Calu3 (cell line): ENCODE data around the gene ZNF576. TPM values are rescaled to one million over a fixed set of nuclear protein-coding genes. Genes with fewer than 3 reads are reported as not detected.
"Not testable (repeated sequence)": the region's sequence is repeated elsewhere in the genome, so short reads cannot be mapped to it uniquely, and the experiment has no call there.

ENCODE experiments used
- BruUV-seq: library from RNA; stranded (reverse); fragments of 400-500 nt; replicated peaks from 2 replicates; lab custom pipeline; 2021; lab: Mats Ljungman, UMichigan
- CTCF ChIA-PET: fragments of 300-600 bp; sonication (Branson Sonifier 250); formaldehyde crosslinking; loops from one replicate; lab custom pipeline; 2022; ENCODE audit warnings: antibody characterized with exemption; lab: Charles Lee
- DNase-seq: peaks from one replicate; pipeline ENCODE4 v3.0.0; 2022
- H3K27ac Mint-ChIP-seq: one replicate; pipeline ENCODE4 v1.8.0; 2022; ENCODE audit warnings: mixed read lengths; ENCODE audit not compliant: unreplicated experiment
- H3K27me3 Mint-ChIP-seq: one replicate; pipeline ENCODE4 v1.8.0; 2022; ENCODE audit warnings: mixed read lengths; ENCODE audit not compliant: unreplicated experiment
- H3K36me3 Mint-ChIP-seq: one replicate; pipeline ENCODE4 v1.8.0; 2022; ENCODE audit warnings: mild to moderate bottlenecking, moderate library complexity, mixed read lengths; ENCODE audit not compliant: insufficient read depth, unreplicated experiment
- H3K4me1 Mint-ChIP-seq: one replicate; pipeline ENCODE4 v1.8.0; 2022; ENCODE audit warnings: mild to moderate bottlenecking, low read depth, mixed read lengths; ENCODE audit not compliant: unreplicated experiment
- H3K4me3 Mint-ChIP-seq: one replicate; pipeline ENCODE4 v1.8.0; 2022; ENCODE audit warnings: mild to moderate bottlenecking, low read depth, moderate library complexity, mixed read lengths; ENCODE audit not compliant: unreplicated experiment
- H3K9me3 Mint-ChIP-seq: one replicate; pipeline ENCODE4 v1.8.0; 2022; ENCODE audit warnings: low read depth, mixed read lengths; ENCODE audit not compliant: unreplicated experiment
- CTCF ChIP-seq: fragments of 200-600 bp; IDR thresholded peaks from one replicate; pipeline ENCODE4 v1.8.0; 2022; ENCODE audit warnings: antibody characterized with exemption; ENCODE audit not compliant: unreplicated experiment
- intact Hi-C: fragments of 100-400 bp; cut with micrococcal nuclease; formaldehyde crosslinking; loops from one replicate; pipeline ENCODE4 v1.10.0; 2022; ENCODE audit not compliant: unreplicated experiment
- total RNA-seq: library from RNA; stranded (reverse); gene quantifications from 2 replicates; pipeline ENCODE4 v1.2.3, GENCODE V29; 2022

Gene ZNF576
- total RNA-seq, 1 experiment from 2014 or later, result 20.7 TPM

- no peaks in the 10 kb centered on the region for H3K9me3 Mint-ChIP-seq
- peaks cover 45% of the 10 kb centered on the region for H3K36me3 Mint-ChIP-seq
- H3K27me3 Mint-ChIP-seq, result no peaks in the 10 kb centered on the region
- peaks cover 23% of the 10 kb centered on the region for H3K4me1 Mint-ChIP-seq
- no peak for DNase-seq
- intact Hi-C loops, result no loop called here
- no peak overlapping the region for H3K4me3 Mint-ChIP-seq
- BruUV-seq, result TSS peak; percentile 8
- CTCF ChIA-PET, result no interaction called here
- no peak for TF ChIP-seq CTCF
- H3K27ac Mint-ChIP-seq, result no peak overlapping the region
Measured at GRCh38 chr19:43599635-43600295, 3.4 kb downstream of the ZNF576 start.

DNA sequence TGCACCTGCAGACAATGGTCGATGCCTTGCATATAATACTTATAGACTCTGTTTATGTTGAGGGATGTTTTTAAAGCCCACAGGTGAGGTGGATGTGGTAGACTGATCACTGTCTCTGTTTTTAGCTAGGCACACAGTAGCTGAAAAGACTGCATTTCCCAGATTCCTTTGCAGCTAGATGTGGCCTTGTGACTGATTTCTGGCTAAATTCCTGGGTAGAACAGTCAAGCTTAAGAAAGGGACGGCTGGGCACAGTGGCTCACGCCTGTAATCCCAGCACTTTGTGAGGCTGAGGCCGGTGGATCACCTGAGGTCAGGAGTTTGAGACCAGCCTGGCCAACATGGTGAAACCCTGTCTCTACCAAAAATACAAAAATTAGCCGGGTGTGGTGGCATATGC lies 3.9 kb downstream of the ZNF576 start:
- peaks cover 39% of the 10 kb centered on the region for H3K36me3 Mint-ChIP-seq
- BruUV-seq, result not testable (repeated sequence)

GRCh38 chr19:43605875-43606568 lies 9.6 kb downstream of the ZNF576 start:
- H3K4me1 Mint-ChIP-seq, result no peaks in the 10 kb centered on the region
- no peak for DNase-seq
- BruUV-seq, result no TSS peak
- intact Hi-C loops, result no loop called here
- no peaks in the 10 kb centered on the region for H3K27me3 Mint-ChIP-seq
- H3K27ac Mint-ChIP-seq, result no peak overlapping the region
- CTCF ChIA-PET, result interaction anchor here (1.1 kb wide), 1 partner anchor 11 kb away, joined by 8 read pairs; the partner anchor contains the start of gene IRGQ
- H3K36me3 Mint-ChIP-seq, result peaks cover 16% of the 10 kb centered on the region
- no peak overlapping the region for H3K4me3 Mint-ChIP-seq
- no peak for TF ChIP-seq CTCF
- no peaks in the 10 kb centered on the region for H3K9me3 Mint-ChIP-seq

More for the DNA sequence above, 3.9 kb downstream of the ZNF576 start:
- DNase-seq, H3K27ac Mint-ChIP-seq, CTCF ChIA-PET, H3K4me3 Mint-ChIP-seq, intact Hi-C loops, H3K27me3 Mint-ChIP-seq, H3K9me3 Mint-ChIP-seq: not testable (repeated sequence)
- H3K4me1 Mint-ChIP-seq, result peaks cover 23% of the 10 kb centered on the region

GRCh38 chr19:43606569-43607229 lies 10.3 kb downstream of the ZNF576 start:
- no peak overlapping the region for H3K27ac Mint-ChIP-seq
- intact Hi-C loops, result no loop called here

More at GRCh38 chr19:43606569-43607229, 10.3 kb downstream of the ZNF576 start:
- BruUV-seq, result no TSS peak
- CTCF ChIA-PET, result no interaction called here
- H3K9me3 Mint-ChIP-seq, result no peaks in the 10 kb centered on the region
- H3K4me1 Mint-ChIP-seq, result no peaks in the 10 kb centered on the region
- H3K36me3 Mint-ChIP-seq, result peaks cover 14% of the 10 kb centered on the region
- no peaks in the 10 kb centered on the region for H3K27me3 Mint-ChIP-seq
- TF ChIP-seq CTCF, result no peak
- DNase-seq, result no peak
- no peak overlapping the region for H3K4me3 Mint-ChIP-seq
